Prostate gland (tissue), 1 donor: ENCODE data around the gene EXTL1.

ENCODE experiments used
- POLR2A ChIP-seq: fragments of 450-650 bp; IDR thresholded peaks from one replicate; pipeline ENCODE4 v1.6.1; 2016; ENCODE audit warnings: antibody characterized with exemption, mild to moderate bottlenecking
- POLR2AphosphoS5 ChIP-seq: sonication (generic); formaldehyde crosslinking; IDR thresholded peaks from one replicate; pipeline ENCODE4 v1.6.1; 2017; ENCODE audit warnings: antibody characterized with exemption

- TF ChIP-seq POLR2A: no peak
- TF ChIP-seq POLR2AphosphoS5: no peak
Measured at GRCh38 chr1:26034504-26035202, 13.1 kb downstream of the EXTL1 start.
